Spinal cord (tissue), 10 donors: ENCODE data around the gene GTF2H4. TPM values are rescaled to one million over a fixed set of nuclear protein-coding genes. Genes with fewer than 3 reads are reported as not detected.
"Not testable (repeated sequence)": the region's sequence is repeated elsewhere in the genome, so short reads cannot be mapped to it uniquely, and the experiment has no call there.

Experiments used
- DNase-seq, 6 donors: peaks; one replicate each; pipeline versions ENCODE4 v3.0.0 to v3.0.0-alpha.2; 2013 to 2015; ENCODE audit warnings: low spot score in 6 of 6, low read depth in 4 of 6
- H3K27ac ChIP-seq: one replicate; pipeline ENCODE4 v1.5.1; 2013; ENCODE audit warnings: low read depth, low read length, control low read depth
- H3K27me3 ChIP-seq: one replicate; pipeline ENCODE4 v1.6.1; 2013; ENCODE audit warnings: low read length; ENCODE audit not compliant: control insufficient read depth, insufficient read depth
- H3K36me3 ChIP-seq: one replicate; pipeline ENCODE4 v1.6.1; 2013; ENCODE audit warnings: low read length; ENCODE audit not compliant: control insufficient read depth, insufficient read depth
- H3K4me1 ChIP-seq: one replicate; pipeline ENCODE4 v1.6.1; 2013; ENCODE audit warnings: low read length; ENCODE audit not compliant: control insufficient read depth, insufficient read depth
- H3K4me3 ChIP-seq: one replicate; pipeline ENCODE4 v1.5.1; 2013; ENCODE audit warnings: low read depth, low read length, control low read depth
- H3K9me3 ChIP-seq: one replicate; pipeline ENCODE4 v1.6.1; 2013; ENCODE audit warnings: low read length; ENCODE audit not compliant: control insufficient read depth, insufficient read depth
- WGBS: methylation state at CpG from one replicate; pipeline ENCODE4 v1.1.5; 2013; ENCODE audit warnings: missing lambda C conversion rate; ENCODE audit not compliant: insufficient coverage; 5-methylcytosine and 5-hydroxymethylcytosine counted together
- polyA plus RNA-seq, 2 donors: library from polyadenylated mRNA; unstranded; fragments of 120-200 nt; gene quantifications; one replicate each; pipeline ENCODE4 v1.2.1, GENCODE V29; 2013; ENCODE audit not compliant: insufficient read length in 2 of 2
- total RNA-seq, 2 donors: library from RNA; depleted of rRNA in 1 of 2; stranded (reverse); fragments of 120-200 nt in 1 of 2; fragments of >200 nt in 1 of 2; gene quantifications; one replicate each; pipeline versions ENCODE4 v1.2.3 to v1.2.4, GENCODE V29; 2013 to 2014
- donor health status: healthy.

GTF2H4 gene
- total and polyA plus RNA-seq, 4 donors: 20.6 to 48.4 (median 35.1) TPM

DNA sequence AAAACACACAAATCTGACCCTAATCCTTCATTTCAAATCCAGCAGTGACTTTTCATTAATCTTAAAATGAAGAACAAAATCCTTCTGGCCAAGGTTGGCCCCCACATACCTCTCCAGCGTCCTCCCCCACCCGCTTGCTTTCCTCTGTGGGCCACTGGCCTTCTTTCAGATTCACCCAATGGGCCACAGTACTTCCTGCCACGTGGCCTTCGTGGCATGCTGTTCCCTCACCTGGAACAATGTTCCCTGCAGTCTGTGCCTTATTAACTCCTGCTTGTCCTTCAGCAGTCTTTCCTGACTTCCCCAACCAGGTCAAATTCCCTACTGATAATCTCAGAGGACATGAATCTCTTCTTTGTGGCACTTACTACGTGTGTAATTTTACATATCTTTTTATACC lies 5.3 kb upstream of the GTF2H4 start:
- WGBS: 47% methylated on average over 4 of the region's 5 CpGs
- Histone ChIP-seq H3K9me3 (no peaks in the 10 kb centered on the region), H3K36me3 (peaks cover 28% of the 10 kb centered on the region), H3K4me1 (peaks cover 4% of the 10 kb centered on the region), H3K27me3 (no peaks in the 10 kb centered on the region), H3K27ac (no peak overlapping the region), H3K4me3 (no peak overlapping the region)
- DNase-seq: no peak

DNA sequence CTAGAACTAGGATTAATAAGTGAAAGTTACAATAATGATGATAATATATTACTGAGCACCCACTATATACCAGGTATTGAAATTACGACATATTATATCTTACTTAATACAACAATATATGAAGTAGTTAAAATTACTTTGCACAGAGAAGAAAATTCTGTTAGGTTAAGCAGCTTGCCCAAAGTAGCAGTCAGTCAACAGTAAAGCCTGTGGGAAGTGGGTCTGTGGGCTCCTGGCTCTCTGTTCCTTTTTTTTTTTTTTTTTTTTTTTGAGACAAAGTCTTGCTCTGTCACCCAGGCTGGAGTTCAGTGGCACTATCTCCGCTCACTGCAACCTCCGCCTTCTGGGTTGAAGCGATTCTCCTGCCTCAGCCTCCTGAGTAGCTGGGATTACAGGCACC lies 4.8 kb upstream of the GTF2H4 start:
- no peak overlapping the region for H3K27ac ChIP-seq
- no peaks in the 10 kb centered on the region for H3K9me3 ChIP-seq
- H3K36me3 ChIP-seq: peaks cover 23% of the 10 kb centered on the region
- no peak for DNase-seq
- H3K4me1 ChIP-seq: peaks cover 6% of the 10 kb centered on the region
- no peak overlapping the region for H3K4me3 ChIP-seq
- H3K27me3 ChIP-seq: no peaks in the 10 kb centered on the region
- 95% methylated on average over 3 of the region's 4 CpGs for WGBS

DNA sequence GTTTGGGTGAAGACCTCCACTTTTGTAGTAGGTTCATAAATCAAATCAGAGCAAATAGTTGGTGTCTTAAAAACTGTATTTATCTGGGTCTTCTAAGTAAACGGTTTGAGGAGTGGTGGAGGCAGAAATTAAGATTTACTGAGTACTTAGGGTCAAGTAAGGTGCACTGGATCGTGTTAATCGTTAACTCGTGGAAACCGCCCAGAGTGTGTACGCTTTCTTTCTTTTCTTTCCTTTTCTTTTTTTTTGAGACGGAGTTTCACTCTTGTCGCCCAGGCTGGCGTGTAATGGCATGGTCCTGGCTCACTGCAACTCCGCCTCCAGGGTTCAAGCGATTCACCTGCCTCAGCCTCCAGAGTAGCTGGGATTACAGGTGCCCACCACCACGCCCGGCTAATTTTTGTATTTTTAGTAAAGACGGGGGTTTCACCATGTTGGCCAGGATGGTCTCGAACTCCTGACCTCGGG lies 683 bp upstream of the GTF2H4 start:
- Histone ChIP-seq H3K36me3 (peaks cover 27% of the 10 kb centered on the region), H3K4me1 (peaks cover 12% of the 10 kb centered on the region), H3K4me3 (peak overlapping the region; percentile 82)
- not testable (repeated sequence) for H3K9me3 ChIP-seq, H3K27ac ChIP-seq, DNase-seq, H3K27me3 ChIP-seq
- WGBS: 40% methylated on average over 14 of the region's 16 CpGs

- H3K4me1 ChIP-seq: peaks cover 15% of the 10 kb centered on the region
- no peak overlapping the region for H3K27ac ChIP-seq
- no peak for DNase-seq
- H3K36me3 ChIP-seq: peaks cover 36% of the 10 kb centered on the region
- H3K4me3 ChIP-seq: peak overlapping the region; percentile 82
- 5% methylated on average over 2 of the region's 2 CpGs for WGBS
- no peaks in the 10 kb centered on the region for H3K9me3 ChIP-seq
- H3K27me3 ChIP-seq: no peaks in the 10 kb centered on the region
Observed at GRCh38 chr6:30908700-30909099, 693 bp downstream of the GTF2H4 start.

- H3K36me3 ChIP-seq: peaks cover 36% of the 10 kb centered on the region
- H3K27ac ChIP-seq, DNase-seq, H3K9me3 ChIP-seq, H3K27me3 ChIP-seq, H3K4me3 ChIP-seq: not testable (repeated sequence)
- WGBS: 98% methylated on average over 9 of the region's 12 CpGs
- H3K4me1 ChIP-seq: peaks cover 30% of the 10 kb centered on the region
Observed at GRCh38 chr6:30910473-30910872, 2.5 kb downstream of the GTF2H4 start.

DNA sequence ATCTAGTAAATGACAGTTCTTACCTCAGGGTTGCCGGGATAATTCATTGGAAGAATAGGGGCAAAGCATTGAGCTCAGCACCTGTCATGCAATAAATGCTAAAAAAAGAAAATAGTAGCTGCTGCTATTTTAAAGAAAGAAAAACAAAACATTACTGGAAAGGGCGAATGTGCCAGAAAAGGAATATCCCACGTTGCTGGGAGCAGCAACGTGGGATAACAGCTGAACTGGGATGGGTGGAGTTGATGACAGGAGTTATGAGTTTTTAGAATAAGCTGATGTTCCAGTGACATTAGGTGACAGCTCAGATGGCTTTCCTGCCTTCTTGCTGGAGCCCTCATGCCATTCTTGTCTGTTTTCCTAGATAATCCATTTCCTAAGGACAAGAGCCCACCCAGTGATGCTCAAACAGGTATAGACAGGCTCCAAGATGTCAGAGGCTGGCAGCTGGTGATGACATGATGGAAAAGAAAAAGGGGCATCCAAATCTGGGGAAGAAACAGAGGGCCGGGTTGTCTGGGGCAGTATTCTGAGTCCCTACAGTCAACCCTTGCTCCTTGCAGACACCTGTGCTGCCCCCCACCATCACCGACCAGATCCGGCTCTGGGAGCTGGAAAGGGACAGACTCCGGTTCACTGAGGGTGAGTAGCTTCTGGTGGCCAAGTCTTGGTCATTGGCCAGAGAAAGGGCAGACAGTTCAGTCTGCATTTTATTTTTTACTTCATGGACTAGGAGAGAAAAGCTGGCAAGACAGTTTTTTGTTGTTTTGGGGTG lies 4.9 kb downstream of the GTF2H4 start:
- peaks cover 53% of the 10 kb centered on the region for H3K36me3 ChIP-seq
- H3K4me3 ChIP-seq: no peak overlapping the region
- no peaks in the 10 kb centered on the region for H3K9me3 ChIP-seq
- no peaks in the 10 kb centered on the region for H3K27me3 ChIP-seq
- WGBS: 92% methylated on average over 7 of the region's 8 CpGs
- peaks cover 46% of the 10 kb centered on the region for H3K4me1 ChIP-seq
- no peak overlapping the region for H3K27ac ChIP-seq
- no peak for DNase-seq

DNA sequence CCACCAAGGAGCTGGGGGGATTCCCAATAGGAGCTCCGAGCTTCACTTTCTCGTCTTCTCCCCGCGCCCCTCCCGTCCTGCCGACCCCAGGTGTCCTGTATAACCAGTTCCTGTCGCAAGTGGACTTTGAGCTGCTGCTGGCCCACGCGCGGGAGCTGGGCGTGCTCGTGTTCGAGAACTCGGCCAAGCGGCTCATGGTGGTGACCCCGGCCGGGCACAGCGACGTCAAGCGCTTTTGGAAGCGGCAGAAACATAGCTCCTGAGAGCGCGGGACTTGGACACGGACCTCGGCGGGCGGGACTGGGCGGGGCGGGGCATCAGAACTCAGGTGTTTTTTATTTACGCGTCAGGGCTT lies 5.7 kb downstream of the GTF2H4 start:
- Histone ChIP-seq H3K9me3 (no peaks in the 10 kb centered on the region), H3K27me3 (no peaks in the 10 kb centered on the region), H3K36me3 (peaks cover 58% of the 10 kb centered on the region), H3K27ac (peak overlapping the region; percentile 65), H3K4me3 (peak overlapping the region; percentile 52), H3K4me1 (peaks cover 46% of the 10 kb centered on the region)
- no peak for DNase-seq
- 4% methylated on average over 31 of the region's 31 CpGs for WGBS

- H3K4me3 ChIP-seq: peak within 1 kb of the TSS; percentile 52
- peak; percentile 72 to 97 (median 86) for DNase-seq
- H3K9me3 ChIP-seq: no peaks in the 10 kb centered on the region
- H3K36me3 ChIP-seq: peaks cover 64% of the 10 kb centered on the region
- H3K4me1 ChIP-seq: peaks cover 41% of the 10 kb centered on the region
- no peaks in the 10 kb centered on the region for H3K27me3 ChIP-seq
- H3K27ac ChIP-seq: peak within 1 kb of the TSS; percentile 86
- WGBS: 2% methylated on average over 51 of the region's 52 CpGs
Observed at GRCh38 chr6:30914076-30914853, 6.3 kb downstream of the GTF2H4 start, which contains the start of gene VARS2. Gene VARS2 (plus strand): TSS chr6:30914238. CDS start chr6:30914837, 599 bp downstream.

DNA sequence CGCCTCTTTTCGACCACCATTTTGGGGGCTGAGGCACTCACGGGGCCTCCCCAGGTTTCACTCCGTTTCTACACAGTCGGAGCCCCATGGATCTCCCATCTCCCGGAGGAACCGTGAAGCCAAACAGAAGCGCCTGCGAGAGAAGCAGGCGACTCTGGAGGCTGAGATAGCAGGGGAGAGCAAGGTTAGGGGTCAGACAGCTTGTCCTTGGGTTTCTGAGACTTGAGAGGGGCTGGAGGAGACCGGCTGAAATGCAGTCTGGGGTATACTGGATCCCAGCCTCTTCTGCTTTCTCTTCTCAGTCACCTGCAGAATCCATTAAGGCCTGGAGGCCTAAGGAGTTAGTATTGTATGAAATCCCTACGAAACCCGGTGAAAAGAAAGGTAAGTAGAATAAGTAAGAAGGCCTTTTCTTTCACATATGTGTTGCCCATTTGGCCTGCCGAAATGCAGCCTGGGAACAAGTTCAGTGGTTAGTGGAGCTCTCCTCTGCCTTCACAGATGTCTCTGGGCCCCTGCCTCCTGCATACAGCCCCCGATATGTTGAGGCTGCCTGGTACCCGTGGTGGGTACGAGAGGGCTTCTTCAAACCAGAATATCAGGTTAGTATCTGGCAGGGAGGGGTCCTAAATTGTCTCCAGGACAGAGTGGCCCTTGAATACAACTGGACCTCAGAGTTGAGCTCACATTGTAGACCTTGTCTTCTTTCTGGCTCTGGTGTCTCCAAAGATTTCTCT lies 7.0 kb downstream of the GTF2H4 start:
- DNase-seq: no peak
- Histone ChIP-seq H3K27me3 (no peaks in the 10 kb centered on the region), H3K4me1 (peaks cover 43% of the 10 kb centered on the region), H3K4me3 (peak overlapping the region; percentile 52), H3K27ac (peak overlapping the region; percentile 86), H3K36me3 (peaks cover 67% of the 10 kb centered on the region), H3K9me3 (no peaks in the 10 kb centered on the region)
- WGBS: 29% methylated on average over 8 of the region's 17 CpGs
